RWPE1 (cell line): ENCODE data around the gene CHKA.

ENCODE experiments used
- CTCF ChIA-PET: fragments of 350-600 bp; sonication (Branson Sonifier 250); formaldehyde crosslinking; extraction: SDS; loops from one replicate; lab custom pipeline; 2021; lab: Yijun Ruan, JAX
- POLR2A ChIA-PET: fragments of 400-600 bp; formaldehyde crosslinking; extraction: SDS; loops from one replicate; lab custom pipeline; 2020; ENCODE audit warnings: antibody characterized with exemption; ENCODE audit not compliant: low non-redundant PET; lab: Yijun Ruan, JAX
- DNase-seq: peaks from one replicate; pipeline ENCODE4 v3.0.0; 2012; ENCODE audit warnings: low spot score
- H3K27ac ChIP-seq: fragments of 450-650 bp; 2 replicates; pipeline ENCODE4 v1.5.1; 2017
- TF ChIP-seq, protein P1 (sequence below): fragments of 450-650 bp; conservative IDR thresholded peaks from 2 replicates; pipeline ENCODE4 v1.5.1; 2017; ENCODE audit warnings: low read depth, mild to moderate bottlenecking

The CHKA gene

DNA sequence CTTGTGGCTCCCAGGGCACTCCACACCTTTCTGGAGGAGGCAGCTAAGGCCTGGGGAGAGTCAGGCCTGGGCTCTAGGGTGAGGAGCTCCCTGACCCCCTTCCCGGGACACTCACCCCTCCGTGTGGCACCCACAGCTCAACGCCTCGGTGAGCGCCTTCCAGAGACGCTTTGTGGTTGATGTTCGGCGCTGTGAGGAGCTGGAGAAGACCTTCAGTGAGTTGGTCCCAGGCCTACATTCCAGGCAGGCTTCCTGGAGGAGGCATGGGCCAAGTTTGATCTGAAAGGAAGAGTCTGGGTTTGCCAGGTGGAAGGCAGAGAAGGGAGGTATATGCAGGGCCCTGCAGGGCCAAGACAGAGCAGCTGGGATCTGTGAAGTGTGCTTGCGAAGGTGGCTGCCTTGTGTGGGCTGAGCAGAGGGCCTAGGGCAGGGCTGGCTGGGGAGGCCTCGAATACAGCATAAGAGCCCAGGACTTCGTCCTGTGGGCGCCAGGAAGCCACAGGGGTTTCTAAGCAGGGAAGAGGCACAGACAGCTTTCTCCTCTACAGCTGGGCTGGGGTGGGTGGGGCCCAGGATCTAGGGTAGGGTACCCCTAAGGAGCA lies 79.5 kb downstream of the CHKA start:
- TF ChIP-seq, protein P1, sequence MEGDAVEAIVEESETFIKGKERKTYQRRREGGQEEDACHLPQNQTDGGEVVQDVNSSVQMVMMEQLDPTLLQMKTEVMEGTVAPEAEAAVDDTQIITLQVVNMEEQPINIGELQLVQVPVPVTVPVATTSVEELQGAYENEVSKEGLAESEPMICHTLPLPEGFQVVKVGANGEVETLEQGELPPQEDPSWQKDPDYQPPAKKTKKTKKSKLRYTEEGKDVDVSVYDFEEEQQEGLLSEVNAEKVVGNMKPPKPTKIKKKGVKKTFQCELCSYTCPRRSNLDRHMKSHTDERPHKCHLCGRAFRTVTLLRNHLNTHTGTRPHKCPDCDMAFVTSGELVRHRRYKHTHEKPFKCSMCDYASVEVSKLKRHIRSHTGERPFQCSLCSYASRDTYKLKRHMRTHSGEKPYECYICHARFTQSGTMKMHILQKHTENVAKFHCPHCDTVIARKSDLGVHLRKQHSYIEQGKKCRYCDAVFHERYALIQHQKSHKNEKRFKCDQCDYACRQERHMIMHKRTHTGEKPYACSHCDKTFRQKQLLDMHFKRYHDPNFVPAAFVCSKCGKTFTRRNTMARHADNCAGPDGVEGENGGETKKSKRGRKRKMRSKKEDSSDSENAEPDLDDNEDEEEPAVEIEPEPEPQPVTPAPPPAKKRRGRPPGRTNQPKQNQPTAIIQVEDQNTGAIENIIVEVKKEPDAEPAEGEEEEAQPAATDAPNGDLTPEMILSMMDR = no peak
- no peak for DNase-seq
- POLR2A ChIA-PET = interaction anchor here (1.0 kb wide), 1 partner anchor 12 kb away, joined by 3 read pairs; no protein-coding TSS in a partner anchor
- CTCF ChIA-PET = interaction anchor here (0.5 to 0.9 kb wide), 4 partner anchors 32 to 165 kb away, joined by 3 to 4 read pairs (median 3); no protein-coding TSS in a partner anchor
- H3K27ac ChIP-seq = peak overlapping the region; percentile 81

DNA sequence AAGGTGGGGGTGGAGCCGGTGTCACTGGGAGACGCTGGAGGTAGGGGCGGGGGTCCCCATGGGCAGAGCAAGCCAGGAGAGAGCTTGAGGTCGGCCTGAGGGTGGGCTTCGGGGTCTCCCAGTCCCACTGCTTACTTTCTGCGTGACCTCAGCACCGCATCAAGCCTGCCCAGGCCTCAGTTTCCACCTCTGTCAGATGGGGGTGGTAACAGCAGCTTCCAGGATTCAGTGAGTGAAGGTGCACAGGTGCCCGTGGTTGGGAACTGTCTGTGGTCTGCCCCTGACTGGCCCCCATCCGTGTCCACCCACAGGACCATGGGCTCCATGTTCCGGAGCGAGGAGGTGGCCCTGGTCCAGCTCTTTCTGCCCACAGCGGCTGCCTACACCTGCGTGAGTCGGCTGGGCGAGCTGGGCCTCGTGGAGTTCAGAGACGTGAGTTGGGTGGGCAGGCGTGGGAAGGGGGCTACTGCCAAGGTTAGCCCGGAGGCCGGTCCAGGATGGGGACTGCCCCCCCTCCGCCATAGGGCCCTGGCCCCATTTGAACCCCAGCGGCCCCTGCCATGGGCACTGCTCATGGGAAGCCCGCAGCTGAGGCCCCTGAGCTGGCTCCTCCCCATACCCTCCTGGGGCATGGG lies 80.1 kb downstream of the CHKA start:
- peak overlapping the region; percentile 81 for H3K27ac ChIP-seq
- DNase-seq = no peak
- POLR2A ChIA-PET = no interaction called here
- TF ChIP-seq, protein P1 = no peak
- CTCF ChIA-PET = interaction anchor here (0.5 to 0.7 kb wide), 4 partner anchors 38 to 1321 kb away, joined by 3 read pairs; no protein-coding TSS in a partner anchor

DNA sequence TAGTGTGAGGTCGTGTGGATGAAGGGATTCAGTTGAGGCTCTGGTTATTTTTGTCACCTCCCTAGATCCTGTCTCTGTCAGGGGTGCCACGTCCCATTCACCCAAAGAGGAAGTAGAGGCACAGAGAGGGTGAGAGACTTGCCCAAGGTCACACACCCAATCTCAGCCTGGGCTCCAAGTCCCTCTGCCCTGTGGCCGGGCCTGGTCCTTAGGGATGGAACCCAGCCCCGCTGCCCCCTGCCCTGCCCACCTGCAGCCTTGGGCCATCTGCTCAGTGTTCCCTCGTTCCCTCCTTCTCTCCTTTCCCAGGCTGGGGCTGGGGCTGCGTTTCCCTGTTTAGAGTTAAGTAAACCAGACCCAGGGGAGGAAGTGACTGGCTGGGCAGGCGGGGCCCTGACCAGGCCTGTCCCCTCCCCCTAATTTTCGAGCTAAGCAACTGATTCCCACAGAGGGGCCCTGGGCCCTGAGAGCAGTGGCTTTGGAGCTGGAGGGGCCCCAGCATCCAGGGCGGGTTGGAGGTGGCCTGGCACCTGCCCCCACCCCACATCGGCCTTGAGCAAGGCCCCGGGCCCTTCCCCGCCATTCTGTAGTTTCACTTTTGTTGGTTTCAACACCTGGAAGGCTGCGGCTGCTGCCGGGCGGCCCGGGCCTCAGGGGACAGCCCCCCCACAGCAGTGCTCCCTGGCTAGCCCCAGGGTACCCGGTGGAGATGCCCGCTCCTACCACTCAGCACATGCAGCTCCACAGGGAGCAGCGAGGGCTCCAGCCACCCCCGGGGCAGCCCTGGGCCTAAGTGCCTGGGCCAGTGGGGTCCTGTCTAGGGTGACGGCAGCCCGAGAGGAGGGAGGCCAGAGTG lies 80.9 kb downstream of the CHKA start:
- H3K27ac ChIP-seq = peak overlapping the region; percentile 81
- peak; percentile 58 for DNase-seq
- TF ChIP-seq, protein P1 = no peak
- CTCF ChIA-PET = interaction anchor here (0.7 kb wide), 2 partner anchors 134 to 1320 kb away, joined by 3 read pairs; no protein-coding TSS in a partner anchor
- POLR2A ChIA-PET = no interaction called here

DNA sequence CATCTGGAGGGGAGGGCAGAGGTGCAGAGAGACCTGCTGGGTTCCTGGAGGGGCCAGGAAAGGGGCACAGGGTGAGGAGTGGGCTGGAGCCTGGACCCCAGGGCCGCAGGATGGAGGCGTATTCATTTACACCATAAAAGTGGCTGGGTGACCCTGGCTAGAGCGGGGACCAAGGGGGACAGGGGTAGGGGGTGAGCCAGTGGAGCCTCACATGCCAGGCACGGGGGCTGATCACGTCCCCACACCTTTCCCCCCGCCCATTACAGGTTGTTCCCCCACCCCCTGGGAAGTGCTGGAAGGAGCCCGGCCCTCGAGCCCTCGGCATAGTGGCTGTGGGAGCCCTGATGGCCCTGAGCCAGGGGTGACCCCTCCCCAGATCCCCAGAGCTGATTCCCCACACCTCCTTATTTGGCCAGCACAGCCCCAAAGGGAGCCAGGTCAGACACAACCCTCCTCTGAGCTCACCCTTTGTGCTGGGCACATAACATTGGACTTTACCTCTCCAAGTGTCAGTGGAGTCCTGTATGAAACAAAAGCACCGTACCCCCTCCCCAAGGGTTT lies 81.6 kb downstream of the CHKA start:
- peak; percentile 37 for DNase-seq
- POLR2A ChIA-PET = no interaction called here
- CTCF ChIA-PET = interaction anchor here (0.5 to 1.1 kb wide), 2 partner anchors 19 to 166 kb away, joined by 3 read pairs; no protein-coding TSS in a partner anchor
- peak overlapping the region; percentile 81 for H3K27ac ChIP-seq
- TF ChIP-seq, protein P1 = no peak

DNA sequence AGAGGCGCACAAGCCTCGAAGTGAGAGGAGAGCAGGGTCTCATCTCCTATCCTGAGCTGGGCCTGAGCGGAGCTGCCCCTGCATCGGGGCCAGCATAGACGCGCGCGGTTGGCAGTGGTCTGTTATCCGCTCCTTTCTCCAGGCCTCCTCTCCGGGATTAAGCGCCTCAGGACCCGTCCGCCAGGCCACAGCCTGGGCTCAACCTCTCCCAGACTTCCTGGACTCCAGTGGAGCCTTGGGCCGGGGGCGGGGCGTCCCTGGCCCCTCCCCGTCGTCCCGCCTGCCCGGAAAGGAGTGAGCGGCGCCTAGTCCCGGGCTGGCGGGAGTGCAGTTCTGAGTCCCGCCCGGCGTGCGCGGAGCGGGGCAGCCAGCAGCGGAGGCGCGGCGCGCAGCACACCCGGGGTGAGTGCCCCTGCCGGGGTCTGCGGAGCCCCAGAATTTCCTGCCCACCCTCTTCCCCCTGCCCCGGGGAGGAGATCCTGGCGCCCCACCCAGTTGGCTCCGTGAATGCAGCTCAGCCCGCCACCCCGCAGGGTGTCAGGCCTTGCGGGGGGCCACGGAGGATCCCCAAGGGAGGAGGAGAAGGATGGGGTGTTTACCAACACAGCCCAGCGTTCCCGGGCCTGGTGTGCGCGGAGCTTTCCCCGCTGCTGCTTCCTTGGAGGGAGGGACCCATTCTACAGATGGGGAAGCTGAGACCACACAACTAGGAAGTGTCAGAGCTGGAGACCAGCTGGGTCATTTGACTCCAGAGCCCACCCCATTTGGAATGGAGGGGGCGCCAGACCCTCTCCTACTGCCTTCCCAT lies 82.3 kb downstream of the CHKA start, which contains the start of gene TCIRG1:
TCIRG1 (plus strand) TSS at position 308 of the 808 bp plus-strand sequence. CDS start 2,247 bp downstream, outside the sequence.
- TF ChIP-seq, protein P1 = no peak
- CTCF ChIA-PET = interaction anchor here (0.5 to 1.1 kb wide), 2 partner anchors 19 to 167 kb away, joined by 3 read pairs; no protein-coding TSS in a partner anchor
- DNase-seq = peak; percentile 81
- POLR2A ChIA-PET = no interaction called here
- peak within 1 kb of the TSS; percentile 81 for H3K27ac ChIP-seq
